SU-DHL-6 (cell line): ENCODE data around the gene PLA2G6.

Experiments used
- H2AFZ ChIP-seq: fragments of 200-600 bp; sonication (generic); 2 replicates; pipeline ENCODE4 v1.6.1; 2014; ENCODE audit warnings: low read depth, mild to moderate bottlenecking, moderate library complexity, mixed read lengths, antibody characterized with exemption, low read length; ENCODE audit not compliant: severe bottlenecking
- H3F3A ChIP-seq: fragments of 200-600 bp; shearing (Covaris generic); 2 replicates; pipeline ENCODE4 v1.6.0; 2016; ENCODE audit warnings: antibody characterized with exemption, mild to moderate bottlenecking; ENCODE audit not compliant: insufficient read depth
- H3K27ac ChIP-seq: fragments of 200-600 bp; sonication (generic); 2 replicates; pipeline ENCODE4 v1.5.1; 2016; ENCODE audit warnings: low read depth, mild to moderate bottlenecking, low read length, moderate library complexity, mixed read lengths
- H3K27me3 ChIP-seq: fragments of 200-600 bp; sonication (generic), shearing (Covaris generic); 2 replicates; pipeline ENCODE4 v1.6.0; 2014; ENCODE audit warnings: mild to moderate bottlenecking, low read length
- H3K36me3 ChIP-seq: fragments of 200-600 bp; sonication (generic); 2 replicates; pipeline ENCODE4 v1.6.1; 2014; ENCODE audit warnings: mild to moderate bottlenecking, low read length, mixed read lengths
- H3K4me2 ChIP-seq: fragments of 300-600, 200-600 bp; shearing (Covaris generic), sonication (generic); 2 replicates; pipeline ENCODE4 v1.6.0; 2014; ENCODE audit warnings: low read length, low read depth, mild to moderate bottlenecking; ENCODE audit not compliant: poor library complexity, severe bottlenecking
- H3K4me3 ChIP-seq: fragments of 200-600 bp; sonication (generic); 2 replicates; pipeline ENCODE4 v1.5.1; 2014; ENCODE audit warnings: antibody characterized with exemption, low read length, mild to moderate bottlenecking, mixed read lengths; ENCODE audit not compliant: insufficient read depth, poor library complexity, severe bottlenecking
- H3K79me2 ChIP-seq: fragments of 200-600 bp; sonication (generic); 2 replicates; pipeline ENCODE4 v1.6.1; 2014; ENCODE audit warnings: mild to moderate bottlenecking, low read length, moderate library complexity; ENCODE audit not compliant: insufficient read depth
- H3K9ac ChIP-seq: fragments of 200-600 bp; sonication (generic); 2 replicates; pipeline ENCODE4 v1.7.0; 2014; ENCODE audit warnings: mild to moderate bottlenecking, low read length
- H3K9me2 ChIP-seq: fragments of 200-600 bp; sonication (generic); replicated peaks from 2 replicates; pipeline ENCODE4 v1.6.1; 2014; ENCODE audit warnings: low read length; ENCODE audit not compliant: insufficient read depth
- H3K9me3 ChIP-seq: fragments of 200-600 bp; sonication (generic); 2 replicates; pipeline ENCODE4 v1.6.1; 2014; ENCODE audit warnings: low read length, mixed read lengths; ENCODE audit not compliant: insufficient read depth
- H4K20me1 ChIP-seq: fragments of 200-600 bp; sonication (generic); 2 replicates; pipeline ENCODE4 v1.6.1; 2014; ENCODE audit warnings: low read depth, mild to moderate bottlenecking, antibody characterized with exemption, low read length, moderate library complexity, mixed read lengths
- EZH2phosphoT487 ChIP-seq: fragments of 200-600 bp; sonication (generic), shearing (Covaris generic); conservative IDR thresholded peaks from 2 replicates; pipeline ENCODE4 v1.6.1; 2018; ENCODE audit warnings: mild to moderate bottlenecking, antibody characterized with exemption, low read length, moderate library complexity, mixed read lengths
- TF ChIP-seq, protein P1 (sequence below): fragments of 200-600 bp; sonication (generic); IDR thresholded peaks from one replicate; pipeline ENCODE4 v1.5.1; 2017; ENCODE audit warnings: antibody characterized with exemption, mild to moderate bottlenecking, low read length, moderate library complexity; ENCODE audit not compliant: insufficient read depth, poor library complexity, severe bottlenecking

PLA2G6 gene

DNA sequence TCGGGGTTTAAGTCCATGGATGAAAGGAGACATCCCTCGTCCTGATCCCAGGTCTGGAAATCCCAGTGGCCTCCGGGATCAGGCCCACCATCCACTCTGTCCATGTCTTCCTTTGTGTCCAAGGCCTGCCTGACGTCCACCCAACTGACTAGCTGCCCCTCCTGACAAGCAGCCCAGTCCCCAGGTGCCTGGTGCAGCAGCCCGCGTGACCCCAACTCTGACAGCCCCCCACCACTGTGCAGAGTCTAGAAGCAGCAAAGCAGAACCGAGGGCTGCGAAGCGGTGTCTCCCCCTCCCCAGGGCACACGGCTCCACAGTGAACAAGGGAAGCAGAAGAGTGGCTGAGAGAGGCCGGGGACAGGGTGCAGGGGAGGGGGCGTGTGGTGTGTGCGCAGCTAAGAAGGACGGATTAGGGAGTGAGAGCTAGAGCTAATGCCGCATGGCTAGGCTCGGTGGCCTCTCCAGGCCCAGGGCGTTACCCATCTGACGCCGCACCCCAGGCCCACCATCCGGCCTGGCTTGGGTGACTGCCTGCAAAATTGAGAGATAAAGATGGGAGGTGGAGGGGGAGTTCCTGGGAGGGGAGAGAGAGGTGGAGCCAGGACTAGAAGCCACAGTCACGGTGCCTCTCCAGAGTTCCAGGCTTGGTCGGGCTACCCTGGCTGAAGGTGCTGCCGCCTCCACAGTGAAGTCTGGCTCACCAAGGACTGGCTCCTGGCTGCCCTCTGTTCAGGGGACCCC, 54.5 kb downstream of the PLA2G6 start:
- H3K4me3 ChIP-seq = no peak overlapping the region

DNA sequence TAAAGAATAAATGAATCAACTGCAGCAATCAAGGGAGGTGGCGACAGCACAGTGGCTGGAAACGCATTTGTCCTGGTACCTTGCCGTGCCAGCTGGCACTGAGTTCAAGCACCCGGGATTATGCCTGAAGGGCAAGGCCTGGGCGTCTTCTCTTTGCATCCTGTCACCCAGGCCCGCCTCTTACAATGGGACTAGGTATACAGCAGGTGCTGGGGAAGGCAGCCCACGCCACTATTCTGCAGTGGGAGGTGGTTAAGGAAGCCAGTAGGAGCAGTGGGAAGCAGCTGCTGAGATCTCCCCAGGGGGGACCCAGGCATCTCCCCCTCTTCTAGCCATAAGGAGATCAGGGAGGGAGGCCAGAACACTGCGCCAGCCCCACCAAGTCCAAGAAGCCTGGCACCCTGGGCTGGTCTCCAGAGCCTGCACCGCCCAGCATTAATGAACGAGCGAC, 55.9 kb downstream of the PLA2G6 start:
- H3K27ac ChIP-seq = no peak overlapping the region
- no peak overlapping the region for H3K9ac ChIP-seq
- no peaks in the 10 kb centered on the region for H4K20me1 ChIP-seq
- H3K79me2 ChIP-seq = no peaks in the 10 kb centered on the region
- H2AFZ ChIP-seq = no peak overlapping the region
- no peaks in the 10 kb centered on the region for H3K27me3 ChIP-seq
- no peak overlapping the region for H3K4me2 ChIP-seq
- H3K4me3 ChIP-seq = no peak overlapping the region
- H3K9me2 ChIP-seq = no peaks in the 10 kb centered on the region
- H3K9me3 ChIP-seq = no peaks in the 10 kb centered on the region
- H3K36me3 ChIP-seq = no peaks in the 10 kb centered on the region
- no peaks in the 10 kb centered on the region for H3F3A ChIP-seq
- TF ChIP-seq, protein P1, sequence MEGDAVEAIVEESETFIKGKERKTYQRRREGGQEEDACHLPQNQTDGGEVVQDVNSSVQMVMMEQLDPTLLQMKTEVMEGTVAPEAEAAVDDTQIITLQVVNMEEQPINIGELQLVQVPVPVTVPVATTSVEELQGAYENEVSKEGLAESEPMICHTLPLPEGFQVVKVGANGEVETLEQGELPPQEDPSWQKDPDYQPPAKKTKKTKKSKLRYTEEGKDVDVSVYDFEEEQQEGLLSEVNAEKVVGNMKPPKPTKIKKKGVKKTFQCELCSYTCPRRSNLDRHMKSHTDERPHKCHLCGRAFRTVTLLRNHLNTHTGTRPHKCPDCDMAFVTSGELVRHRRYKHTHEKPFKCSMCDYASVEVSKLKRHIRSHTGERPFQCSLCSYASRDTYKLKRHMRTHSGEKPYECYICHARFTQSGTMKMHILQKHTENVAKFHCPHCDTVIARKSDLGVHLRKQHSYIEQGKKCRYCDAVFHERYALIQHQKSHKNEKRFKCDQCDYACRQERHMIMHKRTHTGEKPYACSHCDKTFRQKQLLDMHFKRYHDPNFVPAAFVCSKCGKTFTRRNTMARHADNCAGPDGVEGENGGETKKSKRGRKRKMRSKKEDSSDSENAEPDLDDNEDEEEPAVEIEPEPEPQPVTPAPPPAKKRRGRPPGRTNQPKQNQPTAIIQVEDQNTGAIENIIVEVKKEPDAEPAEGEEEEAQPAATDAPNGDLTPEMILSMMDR = no peak
- no peak for TF ChIP-seq EZH2phosphoT487

More for the DNA sequence above, 54.5 kb downstream of the PLA2G6 start:
- H3K36me3 ChIP-seq = no peaks in the 10 kb centered on the region
- no peaks in the 10 kb centered on the region for H3K9me3 ChIP-seq
- no peaks in the 10 kb centered on the region for H3F3A ChIP-seq
- H3K9ac ChIP-seq = no peak overlapping the region
- no peaks in the 10 kb centered on the region for H3K27me3 ChIP-seq
- no peaks in the 10 kb centered on the region for H3K79me2 ChIP-seq
- TF ChIP-seq, protein P1 = no peak
- no peak for TF ChIP-seq EZH2phosphoT487
- no peak overlapping the region for H2AFZ ChIP-seq
- no peak overlapping the region for H3K27ac ChIP-seq
- no peaks in the 10 kb centered on the region for H4K20me1 ChIP-seq
- H3K9me2 ChIP-seq = no peaks in the 10 kb centered on the region
- H3K4me2 ChIP-seq = no peak overlapping the region

DNA sequence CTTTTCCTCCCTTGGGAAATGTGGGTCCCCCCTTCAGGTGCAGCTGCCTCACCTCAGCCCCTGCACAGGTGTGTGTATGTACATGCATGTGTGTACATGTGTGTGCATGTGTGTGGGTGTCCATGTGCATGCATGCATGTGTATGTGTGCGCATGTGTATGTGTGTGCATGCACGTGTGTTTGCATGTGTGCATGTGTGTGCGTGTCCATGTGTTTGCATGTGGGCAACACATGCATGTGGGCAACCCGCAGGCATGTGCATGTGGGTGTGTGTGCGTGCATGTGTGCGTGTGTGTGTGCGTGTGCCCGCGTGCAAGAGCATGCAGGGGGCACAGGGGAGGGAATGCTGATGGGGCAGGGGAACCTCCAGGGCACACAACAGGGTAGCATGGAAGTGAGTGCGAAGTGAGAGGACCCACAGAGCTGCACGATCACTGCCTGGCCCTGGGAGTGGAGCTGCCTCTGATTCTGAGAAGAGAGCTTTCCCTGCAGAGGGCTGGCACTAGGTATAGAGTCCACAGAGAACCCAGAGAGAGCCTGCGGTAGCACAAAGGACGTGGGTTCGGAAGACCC, 56.5 kb downstream of the PLA2G6 start:
- no peaks in the 10 kb centered on the region for H4K20me1 ChIP-seq
- H3K9ac ChIP-seq = no peak overlapping the region
- no peaks in the 10 kb centered on the region for H3K27me3 ChIP-seq
- no peaks in the 10 kb centered on the region for H3K9me3 ChIP-seq
- H3K79me2 ChIP-seq = no peaks in the 10 kb centered on the region
- H3K36me3 ChIP-seq = no peaks in the 10 kb centered on the region
- H3K4me3 ChIP-seq = no peak overlapping the region
- H3F3A ChIP-seq = no peaks in the 10 kb centered on the region
- H3K4me2 ChIP-seq = no peak overlapping the region
- H3K9me2 ChIP-seq = no peaks in the 10 kb centered on the region
- H2AFZ ChIP-seq = no peak overlapping the region
- TF ChIP-seq, protein P1 = no peak
- no peak for TF ChIP-seq EZH2phosphoT487
- no peak overlapping the region for H3K27ac ChIP-seq
